HT1080 (cell line): ENCODE data around the gene AFMID. TPM values are rescaled to one million over a fixed set of nuclear protein-coding genes. Genes with fewer than 3 reads are reported as not detected.
"Not testable (repeated sequence)": the region's sequence is repeated elsewhere in the genome, so short reads cannot be mapped to it uniquely, and the experiment has no call there.

Source experiments
- DNase-seq: peaks from one replicate; pipeline ENCODE4 v3.0.0-alpha.2; 2015; ENCODE audit warnings: low read depth
- total RNA-seq: library from RNA; depleted of rRNA; stranded (reverse); fragments of >200 nt; shearing (Covaris generic); gene quantifications from 2 replicates; pipeline ENCODE4 v1.2.3, GENCODE V29; 2014

The AFMID gene
- total RNA-seq, 1 experiment from 2014 or later, result 37.2 TPM

DNA sequence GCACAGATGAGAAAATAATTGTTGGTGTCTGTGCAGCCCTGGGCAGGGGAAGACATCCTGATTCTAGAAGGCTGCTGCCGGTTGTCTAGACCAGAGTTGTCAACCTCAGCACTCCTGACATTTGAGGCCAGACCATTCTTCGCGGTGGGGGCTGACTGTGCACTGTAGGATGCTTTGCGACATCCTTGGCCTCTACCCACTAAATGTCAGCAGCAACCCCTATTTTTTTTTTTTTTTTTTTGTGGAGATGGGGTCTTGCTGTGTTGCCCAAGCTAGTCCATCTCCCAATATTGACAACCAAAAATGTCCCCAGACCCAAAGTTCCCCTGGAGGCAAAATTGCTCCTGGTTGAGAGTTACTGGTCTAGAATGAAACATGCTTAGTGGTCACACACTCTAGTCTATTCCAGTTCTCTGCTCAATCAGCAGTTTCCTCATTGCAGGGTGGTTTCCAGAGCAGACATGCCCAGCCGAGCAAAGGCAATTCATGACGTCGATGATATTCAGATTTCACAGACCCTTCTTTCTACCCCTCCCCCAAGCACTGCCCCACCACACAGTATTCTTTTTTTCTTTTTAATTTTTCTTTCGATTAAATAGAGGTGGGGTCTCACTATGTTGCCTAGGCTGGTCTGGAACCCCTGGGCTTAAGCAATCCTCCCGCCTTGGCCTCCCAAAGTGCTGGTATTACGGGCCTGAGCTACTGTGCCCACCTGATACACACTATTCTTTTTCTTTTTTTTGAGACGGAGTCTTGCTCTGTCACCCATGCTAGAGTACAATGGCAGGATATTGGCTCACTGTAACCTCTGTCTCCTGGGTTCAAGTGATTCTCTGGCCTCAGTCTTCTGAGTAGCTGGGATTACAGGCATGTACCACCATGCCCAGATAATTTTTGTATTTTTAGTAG, 32.0 kb upstream of the AFMID start:
- DNase-seq, result no peak

DNA sequence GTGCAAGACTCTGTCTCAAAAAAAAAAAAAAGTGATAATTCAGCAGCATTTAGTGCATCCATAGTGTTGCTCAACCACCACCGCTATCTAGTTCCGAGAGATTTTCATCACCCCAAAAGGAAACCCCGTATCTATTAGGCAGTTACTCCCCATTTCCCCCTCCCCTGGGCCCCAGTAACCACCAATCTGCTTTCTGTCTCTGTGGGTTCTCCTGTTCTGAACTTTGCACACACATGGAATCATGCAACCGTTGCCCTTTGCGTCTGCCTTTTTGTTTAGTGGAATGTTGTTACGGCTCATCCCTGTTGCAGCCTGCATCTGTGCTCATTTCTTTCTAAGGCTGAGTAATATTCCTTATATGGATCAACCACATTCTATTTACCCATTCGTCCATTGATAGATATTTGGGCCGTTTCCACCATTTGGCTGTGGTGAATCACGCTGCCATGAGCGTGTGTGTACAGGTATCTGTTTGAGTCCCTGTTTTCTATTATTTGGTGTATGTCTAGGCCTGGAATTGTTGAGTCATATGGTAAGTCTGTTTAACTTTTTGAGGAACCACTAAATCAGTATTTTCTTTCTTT, 27.5 kb upstream of the AFMID start:
- DNase-seq, result no peak

DNA sequence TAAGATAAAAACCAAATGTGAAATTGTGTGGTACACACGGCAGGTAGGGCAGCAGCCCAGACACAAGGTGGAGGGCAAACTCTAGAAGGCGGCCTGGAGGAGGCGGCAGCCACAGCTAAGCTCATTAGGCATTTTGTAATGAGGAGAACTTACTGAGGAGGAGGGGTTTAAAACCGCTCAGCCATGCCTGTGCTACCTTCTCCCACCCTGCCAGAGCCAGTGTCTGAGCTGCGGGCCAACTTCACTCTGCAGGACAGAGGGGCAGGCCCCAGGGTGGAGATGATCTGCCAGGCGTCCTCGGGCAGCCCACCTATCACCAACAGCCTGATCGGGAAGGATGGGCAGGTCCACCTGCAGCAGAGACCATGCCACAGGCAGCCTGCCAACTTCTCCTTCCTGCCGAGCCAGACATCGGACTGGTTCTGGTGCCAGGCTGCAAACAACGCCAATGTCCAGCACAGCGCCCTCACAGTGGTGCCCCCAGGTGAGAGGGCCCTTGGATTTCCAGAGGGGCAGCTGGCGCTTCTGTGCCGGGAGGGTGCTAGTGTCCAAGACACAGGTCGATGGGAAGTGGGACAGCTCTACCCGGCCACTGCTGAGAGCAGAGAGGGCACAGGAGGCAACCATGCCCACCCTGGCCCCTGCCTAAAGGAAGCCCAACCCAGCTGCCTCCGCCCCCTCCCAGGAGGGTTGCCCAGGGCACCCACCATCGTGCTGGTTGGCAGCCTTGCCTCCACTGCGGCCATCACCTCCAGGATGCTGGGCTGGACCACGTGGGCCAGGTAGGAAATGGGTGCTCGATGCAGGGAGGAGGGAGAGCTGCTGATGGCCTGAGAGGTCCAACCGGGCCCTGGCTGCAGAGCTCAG, 23.0 kb upstream of the AFMID start:
- no peak for DNase-seq

DNA sequence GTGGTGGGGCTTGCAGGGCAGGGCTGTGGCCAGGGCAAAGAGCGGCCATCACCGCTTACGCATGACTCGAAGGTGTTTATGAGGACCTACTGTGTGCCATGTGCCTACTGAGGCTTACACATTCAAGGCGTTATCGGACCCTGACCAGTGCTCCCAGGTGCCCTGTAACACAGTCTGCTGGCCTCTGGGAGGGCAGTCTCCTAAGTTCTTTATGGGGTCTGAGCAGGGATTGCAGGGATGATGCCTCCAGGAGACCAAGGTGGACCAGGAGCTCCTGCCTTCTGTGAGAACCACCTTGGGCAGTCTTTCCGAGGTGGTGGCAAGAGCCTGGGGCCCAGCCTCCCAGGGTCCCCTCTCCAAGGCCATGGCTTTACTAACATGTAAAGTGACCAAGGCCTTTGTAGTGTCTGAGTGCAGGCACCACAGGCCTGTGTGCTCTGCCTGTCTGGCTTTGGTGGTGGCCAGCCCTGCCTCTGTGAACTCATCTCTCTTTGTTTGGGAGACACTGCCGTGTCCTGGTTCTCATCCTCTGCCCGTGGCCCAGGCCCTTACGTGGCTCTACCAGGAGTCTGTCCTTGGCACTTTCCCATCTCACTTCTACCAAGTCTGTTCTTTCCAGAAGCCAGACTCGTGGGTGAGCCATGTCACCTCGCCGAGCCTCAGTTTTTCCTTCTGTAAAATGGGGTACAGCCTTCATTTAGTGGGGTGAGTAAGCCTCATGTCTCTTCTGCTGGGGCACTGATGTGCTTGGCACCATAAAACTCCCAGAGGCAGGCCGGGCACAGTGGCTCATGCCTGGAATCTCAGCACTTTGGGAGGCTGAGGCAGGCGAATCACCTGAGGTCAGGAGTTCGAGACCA, 22.2 kb upstream of the AFMID start:
- DNase-seq, result no peak

DNA sequence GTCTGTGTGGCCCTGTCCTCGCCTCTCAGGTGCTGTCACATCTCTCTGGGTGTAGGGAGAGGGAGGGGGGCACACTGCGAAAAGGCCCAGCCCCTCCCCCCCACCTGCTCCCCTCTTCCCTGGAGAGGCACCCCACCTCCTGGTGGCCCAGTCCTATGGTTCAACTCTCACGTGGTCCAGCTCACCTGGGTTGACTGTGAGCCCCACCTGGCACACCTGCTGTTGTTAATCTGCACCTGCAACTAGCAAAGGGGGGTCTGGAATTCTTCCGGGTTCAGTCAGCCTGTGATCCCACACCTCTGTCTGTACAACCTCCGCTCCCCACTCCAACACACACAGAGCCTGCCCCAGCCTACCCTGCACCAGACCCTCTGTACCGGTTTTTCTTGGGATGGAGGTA, 20.7 kb upstream of the AFMID start:
- DNase-seq, result no peak

DNA sequence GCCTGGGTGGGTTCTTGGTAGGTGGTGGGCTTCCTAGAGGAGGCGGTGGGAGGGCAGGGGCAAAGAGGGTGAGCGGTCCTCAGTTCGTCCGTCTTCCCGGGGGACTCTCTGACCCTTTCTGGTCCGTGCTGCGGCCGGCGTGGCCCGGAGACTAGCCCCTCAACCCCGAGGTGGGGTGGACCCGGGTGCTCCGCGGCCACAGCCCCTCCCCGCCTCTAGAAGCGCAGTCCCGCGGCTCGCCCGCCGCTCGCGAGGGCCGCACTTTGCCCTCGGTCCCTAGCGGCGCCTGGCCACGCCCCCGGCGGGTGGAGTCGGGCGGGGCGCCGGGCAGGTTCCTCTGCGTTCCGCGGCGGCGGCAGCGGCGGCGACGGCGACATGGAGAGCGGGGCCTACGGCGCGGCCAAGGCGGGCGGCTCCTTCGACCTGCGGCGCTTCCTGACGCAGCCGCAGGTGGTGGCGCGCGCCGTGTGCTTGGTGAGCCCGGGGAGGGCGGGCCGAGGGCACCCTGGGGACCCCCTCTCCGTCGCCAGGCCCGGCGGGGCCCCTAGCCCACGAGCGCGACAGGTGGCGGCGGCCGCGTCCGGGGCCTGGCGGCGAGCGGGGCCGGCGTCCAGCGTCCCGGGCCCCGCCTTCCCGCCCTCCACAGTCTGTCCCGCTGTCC, 18.8 kb upstream of the AFMID start, which contains the start of gene SYNGR2:
TSS of gene SYNGR2 (plus strand) at position 340 of the 661 bp plus-strand sequence. CDS start at position 376, 36 bp downstream.
- peak; percentile 61 for DNase-seq

DNA sequence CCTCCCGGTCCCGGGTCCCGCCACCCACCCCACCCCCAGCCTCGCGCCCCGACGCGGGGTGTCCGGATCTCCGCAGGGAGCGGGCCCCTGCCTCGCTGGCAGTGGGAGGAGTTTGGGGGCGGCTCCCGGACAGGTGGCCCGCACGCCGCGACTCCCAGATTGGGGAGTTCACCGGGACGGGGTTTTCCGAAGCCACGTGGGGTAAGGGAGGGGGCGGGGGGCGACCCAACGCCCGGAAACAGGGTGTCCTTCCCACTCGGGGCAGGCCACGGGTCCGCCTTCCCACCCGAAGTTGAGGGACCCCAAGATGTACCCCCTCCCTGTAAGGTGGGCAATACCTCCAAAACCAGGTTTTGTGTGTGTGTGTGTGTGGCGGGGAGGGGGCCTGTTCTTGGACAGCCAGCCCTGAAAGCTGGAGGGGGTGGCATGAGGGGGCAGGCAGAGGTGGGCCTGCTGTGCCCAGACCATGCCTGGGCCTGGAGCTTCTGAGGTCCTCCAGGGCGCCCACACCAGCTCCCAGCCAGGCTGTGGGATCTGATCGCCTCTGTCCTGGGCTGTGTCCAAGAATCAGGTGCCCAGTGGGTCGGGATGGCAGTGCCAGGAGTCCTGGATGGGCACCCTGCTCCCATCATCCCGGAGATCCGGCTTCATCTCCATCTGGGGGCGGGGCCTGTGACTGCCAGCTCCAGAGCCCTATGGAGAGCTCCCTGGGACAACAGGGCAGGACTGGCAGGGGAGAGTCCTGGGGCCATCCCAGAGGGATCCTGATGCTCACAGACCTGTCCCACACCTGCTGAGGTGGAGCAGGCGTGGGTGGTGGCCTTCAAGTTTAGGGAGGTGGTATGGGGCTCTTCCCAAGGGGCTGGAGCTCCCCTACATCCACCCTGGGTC, 18.0 kb upstream of the AFMID start:
- DNase-seq, result peak; percentile 54

DNA sequence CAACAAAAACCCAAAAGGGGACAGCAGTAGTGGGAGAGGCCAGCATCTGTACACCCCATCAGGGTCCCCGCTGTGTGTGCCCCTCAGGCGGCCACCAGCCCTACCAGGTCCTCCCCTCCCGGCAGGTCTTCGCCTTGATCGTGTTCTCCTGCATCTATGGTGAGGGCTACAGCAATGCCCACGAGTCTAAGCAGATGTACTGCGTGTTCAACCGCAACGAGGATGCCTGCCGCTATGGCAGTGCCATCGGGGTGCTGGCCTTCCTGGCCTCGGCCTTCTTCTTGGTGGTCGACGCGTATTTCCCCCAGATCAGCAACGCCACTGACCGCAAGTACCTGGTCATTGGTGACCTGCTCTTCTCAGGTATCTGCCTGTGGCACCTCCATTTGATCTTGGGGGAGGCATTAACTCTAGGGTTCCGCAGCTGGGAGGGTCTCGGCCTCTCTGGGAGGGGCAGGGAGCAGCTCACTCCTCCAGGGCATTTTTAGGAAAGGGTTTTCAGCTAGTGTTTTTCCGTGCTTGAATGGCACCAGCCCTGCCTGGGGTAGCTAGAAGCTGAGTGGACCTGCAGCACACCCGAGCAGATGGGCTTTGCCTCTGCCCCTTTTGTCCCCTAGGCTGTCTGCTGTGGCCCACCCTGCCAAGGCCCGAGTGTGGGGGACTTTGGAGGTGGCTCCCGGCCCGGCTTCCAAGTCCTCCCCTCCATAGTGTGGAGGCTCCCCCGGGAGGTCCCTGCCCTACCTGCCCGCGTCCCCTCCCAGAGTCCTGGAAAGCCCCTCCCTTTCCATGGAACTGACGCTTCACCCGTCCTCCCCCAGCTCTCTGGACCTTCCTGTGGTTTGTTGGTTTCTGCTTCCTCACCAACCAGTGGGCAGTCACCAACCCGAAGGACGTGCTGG, 16.2 kb upstream of the AFMID start:
- no peak for DNase-seq

DNA sequence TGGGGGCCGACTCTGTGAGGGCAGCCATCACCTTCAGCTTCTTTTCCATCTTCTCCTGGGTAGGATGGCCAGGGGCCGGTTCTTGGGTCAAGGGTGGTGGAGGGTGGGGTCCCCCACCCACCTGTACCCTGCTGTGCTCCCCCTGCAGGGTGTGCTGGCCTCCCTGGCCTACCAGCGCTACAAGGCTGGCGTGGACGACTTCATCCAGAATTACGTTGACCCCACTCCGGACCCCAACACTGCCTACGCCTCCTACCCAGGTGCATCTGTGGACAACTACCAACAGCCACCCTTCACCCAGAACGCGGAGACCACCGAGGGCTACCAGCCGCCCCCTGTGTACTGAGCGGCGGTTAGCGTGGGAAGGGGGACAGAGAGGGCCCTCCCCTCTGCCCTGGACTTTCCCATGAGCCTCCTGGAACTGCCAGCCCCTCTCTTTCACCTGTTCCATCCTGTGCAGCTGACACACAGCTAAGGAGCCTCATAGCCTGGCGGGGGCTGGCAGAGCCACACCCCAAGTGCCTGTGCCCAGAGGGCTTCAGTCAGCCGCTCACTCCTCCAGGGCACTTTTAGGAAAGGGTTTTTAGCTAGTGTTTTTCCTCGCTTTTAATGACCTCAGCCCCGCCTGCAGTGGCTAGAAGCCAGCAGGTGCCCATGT, 15.4 kb upstream of the AFMID start:
- not testable (repeated sequence) for DNase-seq

DNA sequence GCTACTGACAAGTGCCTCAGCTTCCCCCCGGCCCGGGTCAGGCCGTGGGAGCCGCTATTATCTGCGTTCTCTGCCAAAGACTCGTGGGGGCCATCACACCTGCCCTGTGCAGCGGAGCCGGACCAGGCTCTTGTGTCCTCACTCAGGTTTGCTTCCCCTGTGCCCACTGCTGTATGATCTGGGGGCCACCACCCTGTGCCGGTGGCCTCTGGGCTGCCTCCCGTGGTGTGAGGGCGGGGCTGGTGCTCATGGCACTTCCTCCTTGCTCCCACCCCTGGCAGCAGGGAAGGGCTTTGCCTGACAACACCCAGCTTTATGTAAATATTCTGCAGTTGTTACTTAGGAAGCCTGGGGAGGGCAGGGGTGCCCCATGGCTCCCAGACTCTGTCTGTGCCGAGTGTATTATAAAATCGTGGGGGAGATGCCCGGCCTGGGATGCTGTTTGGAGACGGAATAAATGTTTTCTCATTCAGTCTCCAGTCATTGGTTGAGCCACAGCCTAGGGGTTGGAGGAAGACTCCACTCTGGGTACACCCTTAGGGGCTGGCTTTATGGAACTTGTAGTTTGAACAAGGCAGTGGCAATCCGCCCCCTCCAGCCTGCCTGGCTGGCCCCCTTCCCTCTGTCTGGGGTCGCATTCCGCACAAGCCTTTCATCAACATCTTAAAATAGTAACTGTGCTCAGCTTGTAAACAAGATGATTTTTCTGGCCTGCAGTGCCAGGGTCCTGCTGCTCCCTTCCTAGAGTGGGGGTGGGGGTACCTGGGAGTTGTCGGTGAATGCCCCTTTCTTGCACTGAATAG, 14.7 kb upstream of the AFMID start:
- no peak for DNase-seq

DNA sequence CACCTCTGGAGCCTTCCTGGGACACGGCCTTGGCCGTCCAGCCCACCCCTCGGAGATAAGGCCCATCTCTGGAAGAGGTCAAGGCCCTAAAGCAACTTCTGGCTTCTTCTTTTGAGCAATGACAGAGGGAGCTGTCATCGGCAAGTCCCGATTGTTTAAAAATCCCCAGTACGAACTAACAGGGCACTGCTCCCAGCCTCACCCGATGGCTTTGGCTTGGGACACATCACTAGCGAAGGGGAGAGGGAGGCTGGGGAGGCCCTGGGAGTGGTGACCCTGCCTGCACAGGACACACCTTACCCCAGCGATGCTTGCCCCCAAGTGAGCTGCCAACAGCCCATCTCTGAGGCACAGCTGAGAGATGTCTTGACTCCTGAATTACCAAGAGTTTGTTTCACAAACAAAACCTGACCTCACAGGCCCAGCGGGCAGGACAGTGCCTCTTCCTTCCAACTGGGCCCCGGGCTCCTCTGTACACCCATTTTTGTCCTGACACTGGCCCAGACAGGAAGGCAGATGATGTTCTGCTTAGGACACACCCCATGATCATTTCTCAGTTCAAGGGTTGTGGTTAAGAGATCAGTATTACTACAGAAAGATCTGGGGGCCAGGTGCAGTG, 14.0 kb upstream of the AFMID start:
- no peak for DNase-seq

DNA sequence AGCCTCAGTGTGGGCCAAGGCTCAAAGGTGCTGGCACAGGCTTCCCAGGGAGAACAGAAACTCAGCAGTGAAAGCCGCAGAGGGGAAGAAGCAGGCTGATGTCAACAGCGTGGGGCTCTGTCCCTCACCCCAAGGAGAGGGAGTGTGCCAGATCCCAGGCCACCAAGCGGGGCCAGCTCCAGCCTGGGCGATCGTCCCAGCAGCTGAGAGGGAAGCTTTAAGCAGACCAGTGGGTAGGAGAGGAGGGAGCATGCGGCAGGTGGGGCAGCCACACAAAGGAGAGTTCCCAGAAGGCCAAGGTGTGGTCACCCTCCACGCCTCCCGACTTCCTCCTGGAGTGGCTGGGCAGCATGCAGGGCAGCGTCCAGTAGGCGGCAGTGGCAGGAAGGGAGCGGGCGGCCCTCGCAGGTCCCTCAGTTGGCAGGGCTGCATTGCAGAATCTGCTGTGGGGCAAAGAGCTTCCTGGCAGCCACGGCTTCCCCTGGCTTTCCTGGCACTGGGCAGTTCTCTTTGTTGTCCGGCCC, 12.8 kb upstream of the AFMID start:
- DNase-seq, result no peak

DNA sequence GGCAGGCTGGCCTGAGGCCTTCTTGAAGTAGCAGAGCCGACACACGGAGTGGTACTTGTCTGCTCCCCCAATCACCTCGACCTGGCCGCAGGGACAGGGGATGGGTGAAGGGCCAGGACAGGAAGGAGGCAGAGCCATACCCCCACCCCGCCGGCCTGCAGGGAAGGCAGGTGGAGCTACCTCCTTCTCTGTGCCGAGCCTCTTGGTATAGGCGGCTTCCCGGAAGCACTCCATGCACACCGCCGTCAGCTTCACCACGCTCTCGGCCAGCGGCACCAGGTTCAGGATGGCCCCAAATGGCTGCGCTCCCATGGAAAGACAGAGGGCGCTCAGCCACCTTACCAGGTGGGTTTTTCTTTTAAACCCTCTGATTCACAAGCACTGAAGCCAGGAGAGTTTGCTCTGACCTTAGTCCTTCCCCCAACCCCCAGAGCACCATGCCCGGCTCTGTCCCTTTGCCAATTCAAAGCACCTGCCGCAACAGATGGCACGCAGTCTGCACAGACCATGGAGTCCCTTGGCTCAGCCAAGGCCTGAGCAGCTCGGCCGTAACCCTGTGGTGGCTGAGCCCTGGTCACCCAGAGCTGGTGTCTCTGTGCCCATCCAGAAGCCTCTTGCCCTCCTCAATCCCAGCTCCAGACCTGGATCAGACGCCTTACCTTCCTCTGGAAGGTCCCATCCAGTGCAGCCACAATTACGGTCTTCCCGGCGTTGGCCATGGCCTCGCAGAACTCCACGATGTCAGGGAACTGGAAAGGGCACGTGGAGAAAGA, 12.1 kb upstream of the AFMID start:
- DNase-seq, result no peak

DNA sequence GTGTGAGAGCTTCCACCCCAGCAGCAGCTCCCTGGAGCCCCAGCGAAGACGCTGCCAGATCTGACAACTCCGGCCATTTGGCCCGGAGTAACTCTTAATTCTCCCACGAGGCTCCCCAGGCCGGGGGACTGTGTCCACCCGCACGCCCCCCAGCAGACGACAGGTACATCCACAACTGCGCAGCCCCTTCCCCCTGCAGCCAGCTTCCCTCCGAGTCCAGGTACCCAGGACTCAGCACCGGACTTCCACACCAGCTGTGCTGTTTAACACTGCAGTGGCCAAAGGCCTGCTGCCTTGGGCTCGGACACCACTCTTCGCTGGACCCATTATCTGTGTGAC, 11.6 kb upstream of the AFMID start:
- no peak for DNase-seq

DNA sequence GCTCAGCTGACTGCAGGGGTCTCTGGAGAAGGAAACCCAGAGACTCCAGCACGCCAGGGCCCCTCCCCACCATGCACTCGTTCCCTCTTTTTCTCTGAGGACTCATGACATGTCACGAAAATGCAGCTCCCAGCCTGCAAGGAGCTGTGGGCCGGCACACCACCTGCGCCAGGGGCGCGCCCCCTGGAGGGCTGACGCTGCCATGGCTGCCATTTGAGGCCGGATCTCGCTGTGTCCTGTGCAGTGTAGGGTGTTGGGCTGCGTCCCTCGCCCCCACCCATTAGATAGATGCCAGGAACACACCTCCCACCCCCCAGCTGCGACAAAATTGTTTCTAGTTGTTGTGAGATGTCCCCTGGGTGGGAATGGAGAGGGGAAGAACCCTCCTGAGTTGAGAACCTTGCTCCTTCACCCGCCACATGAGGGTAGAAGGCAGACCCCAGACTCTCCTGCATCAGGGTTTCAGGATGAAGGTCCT, 10.6 kb upstream of the AFMID start:
- peak; percentile 32 for DNase-seq
